ENCODE results near the gene MYLK2.
A peak's percentile ranks its signal among the peaks of the same experiment; 100 is the strongest.
"Not testable (repeated sequence)": the region's sequence is repeated elsewhere in the genome, so short reads cannot be mapped to it uniquely, and the experiment has no call there.

MYLK2 gene

DNA sequence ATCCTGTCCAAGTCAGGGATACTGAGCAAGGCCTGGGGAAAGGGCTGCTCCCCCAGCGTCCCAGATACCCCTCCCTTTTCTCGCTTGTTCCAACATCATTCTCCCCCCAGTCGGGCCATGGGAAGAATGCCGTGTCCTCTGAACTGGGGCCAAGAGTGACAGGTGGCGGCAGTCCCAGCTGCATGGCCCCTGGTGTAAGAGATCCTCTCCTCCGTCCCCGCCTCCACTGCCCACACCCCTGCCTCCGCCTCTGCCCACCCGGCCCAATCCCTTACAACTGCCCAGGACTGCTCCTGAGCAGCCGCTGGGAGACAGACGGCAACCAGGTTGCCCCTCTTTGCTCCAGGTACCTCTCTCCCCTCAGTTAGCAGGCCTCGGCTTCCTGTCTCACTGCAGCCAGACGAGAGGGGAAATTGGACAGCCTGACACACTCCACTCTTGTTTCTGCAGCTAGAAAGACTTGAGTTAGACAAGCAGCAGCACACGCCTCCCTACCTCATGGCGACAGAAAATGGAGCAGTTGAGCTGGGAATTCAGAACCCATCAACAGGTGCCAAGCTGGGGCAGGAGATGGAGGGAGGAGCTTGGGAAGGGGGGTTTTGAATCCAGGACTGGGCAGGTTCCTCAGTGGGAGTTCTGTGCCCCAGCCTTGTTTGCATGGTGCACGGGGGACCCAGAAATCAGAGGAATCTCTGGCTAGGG, at the start of gene MYLK2:
Gene MYLK2 (plus strand): TSS at position 274 of the 702 bp plus-strand sequence. CDS start 225 bp downstream, at position 499.
- DNase-seq: no peak

GRCh38 chr20:31769681-31770080, 49.5 kb upstream of the MYLK2 start:
- DNase-seq: no peak

GRCh38 chr20:31770243-31770642, 48.9 kb upstream of the MYLK2 start:
- DNase-seq: no peak

- no peak for DNase-seq
Measured at GRCh38 chr20:31774408-31774807, 44.7 kb upstream of the MYLK2 start.

- no peak for DNase-seq
Measured at GRCh38 chr20:31780839-31781238, 38.3 kb upstream of the MYLK2 start.

- no peak for DNase-seq
Measured at GRCh38 chr20:31781945-31782344, 37.2 kb upstream of the MYLK2 start.

DNA sequence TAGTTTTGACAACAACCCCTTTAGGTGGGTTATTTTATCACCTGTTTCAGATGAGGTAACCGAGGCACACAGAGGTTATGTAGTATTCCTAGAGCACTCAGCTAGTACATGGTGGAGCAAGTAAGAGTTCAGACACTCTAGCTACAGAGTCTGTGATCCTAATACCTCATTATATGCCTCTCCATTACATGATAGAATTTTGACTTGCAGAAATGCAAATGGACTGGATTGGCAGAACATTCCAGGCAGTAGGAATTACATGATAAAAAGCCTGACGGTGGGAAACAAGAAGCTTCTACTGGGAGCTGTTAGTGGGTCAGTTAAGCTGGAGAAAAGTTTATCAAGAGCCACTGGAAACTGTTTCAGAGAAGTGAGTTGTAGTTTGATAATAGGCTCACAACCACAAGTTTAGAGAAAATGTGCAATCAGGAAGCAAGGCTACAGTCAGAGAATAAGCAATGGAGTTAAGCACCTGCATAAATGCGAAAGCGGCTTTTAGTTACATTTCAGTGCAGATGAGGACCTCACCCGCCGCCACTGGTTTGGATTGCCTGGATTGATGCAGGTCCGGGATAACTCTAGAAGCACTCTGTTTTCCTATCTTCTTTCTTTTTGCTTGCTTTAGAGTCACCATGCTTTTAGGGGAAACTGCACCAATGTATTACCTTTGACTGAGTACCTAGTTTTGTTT, 34.7 kb upstream of the MYLK2 start:
- no peak for DNase-seq

DNA sequence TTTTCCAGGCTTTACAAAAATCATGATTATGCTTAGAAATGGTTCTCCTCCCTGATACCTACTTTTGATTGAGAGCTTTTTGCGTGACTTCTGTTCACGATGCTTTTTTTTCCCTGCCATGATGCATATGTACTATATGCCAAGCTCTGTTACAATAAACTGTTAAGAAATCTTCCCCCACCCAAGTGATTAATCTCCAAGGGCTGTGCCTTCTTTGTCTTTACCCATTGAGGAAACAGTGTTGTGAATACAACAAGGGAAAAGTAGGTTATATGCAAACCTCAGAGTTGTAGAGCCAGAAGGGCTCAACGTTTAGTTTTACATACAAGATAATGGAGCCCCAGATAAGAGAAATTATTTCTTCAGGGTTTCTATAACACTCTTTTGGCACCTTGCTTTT, 34.1 kb upstream of the MYLK2 start:
- DNase-seq: no peak

- DNase-seq: no peak
Measured at GRCh38 chr20:31788578-31788977, 30.6 kb upstream of the MYLK2 start.

- DNase-seq: no peak
Measured at GRCh38 chr20:31790401-31790800, 28.8 kb upstream of the MYLK2 start.

DNA sequence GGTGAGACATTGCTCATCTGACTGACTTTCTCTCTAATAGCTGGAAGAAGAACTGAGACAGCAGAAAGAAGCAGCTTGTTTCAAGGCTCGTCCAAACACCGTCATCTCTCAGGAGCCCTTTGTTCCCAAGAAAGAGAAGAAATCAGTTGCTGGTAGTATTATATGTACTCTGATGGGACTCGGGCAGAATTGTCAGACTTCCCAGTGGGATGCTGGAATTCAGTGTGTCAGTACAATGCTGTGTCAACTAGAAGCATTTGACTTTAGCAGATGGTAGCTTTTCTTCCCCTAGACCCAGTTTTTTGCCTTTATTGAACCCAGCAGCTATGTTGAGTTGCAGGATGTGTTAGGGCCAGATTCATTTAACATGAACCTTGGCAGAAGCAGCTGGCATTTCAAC, 21.8 kb upstream of the MYLK2 start:
- DNase-seq: no peak

DNA sequence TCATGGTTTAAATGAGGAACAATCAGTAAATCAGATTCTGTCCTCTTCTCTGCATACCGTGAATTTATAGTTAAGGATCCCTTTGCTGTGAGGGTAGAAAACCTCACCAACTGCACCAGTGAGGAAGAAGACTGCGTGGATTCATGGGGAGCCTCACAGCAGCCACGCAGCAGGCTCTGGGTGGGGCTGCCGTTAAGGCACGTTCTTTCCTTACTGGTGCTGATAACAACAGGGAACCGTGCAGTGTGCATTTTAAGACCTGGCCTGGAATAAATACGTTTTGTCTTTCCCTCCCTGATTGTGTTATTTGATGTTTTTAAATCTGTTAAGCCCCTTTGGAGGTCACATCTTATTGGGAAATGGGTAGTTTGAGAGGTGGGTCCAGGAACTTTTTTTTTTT, 17.6 kb upstream of the MYLK2 start:
- DNase-seq: no peak

- no peak for DNase-seq
Measured at GRCh38 chr20:31803552-31804291, 15.4 kb upstream of the MYLK2 start.

DNA sequence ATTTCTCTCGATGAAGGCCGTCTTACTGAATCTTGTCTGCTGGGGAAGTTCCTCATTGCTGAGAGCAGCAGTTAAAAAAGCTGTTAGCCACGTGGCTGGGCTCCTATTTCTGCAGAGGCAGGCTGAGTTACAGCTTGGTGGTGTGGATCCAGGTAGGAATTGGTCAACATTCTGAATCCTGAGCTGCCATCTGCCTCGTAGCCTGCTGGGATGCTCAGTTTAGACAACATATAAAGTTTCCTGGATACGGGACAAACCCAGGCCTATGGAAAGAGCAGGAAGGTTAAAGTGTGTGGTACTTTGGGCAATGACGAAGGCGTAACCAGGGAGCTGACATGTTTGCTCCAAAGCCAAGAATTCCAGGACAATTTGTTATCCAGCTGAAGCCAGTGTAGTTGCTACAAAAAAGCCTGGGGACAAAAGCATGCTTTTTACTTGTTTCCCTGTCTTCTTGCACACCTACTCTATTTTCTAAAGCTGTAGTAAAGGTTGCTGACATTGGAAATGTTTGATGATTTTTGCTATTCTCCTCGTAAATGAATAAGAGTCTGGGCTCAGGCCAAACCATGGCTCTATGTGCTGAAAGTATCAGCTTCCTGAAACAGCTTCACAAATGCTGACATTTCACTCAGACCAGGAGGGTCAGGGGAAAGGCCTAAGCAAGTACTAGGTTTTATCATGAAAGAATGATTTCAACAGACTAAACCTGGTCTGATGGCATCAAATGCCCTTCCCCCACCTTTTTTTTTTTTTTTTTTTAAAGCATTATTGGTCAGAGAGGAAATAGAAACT, 12.4 kb upstream of the MYLK2 start:
- peak in 1 of 56 donors; percentile 10 for DNase-seq

DNA sequence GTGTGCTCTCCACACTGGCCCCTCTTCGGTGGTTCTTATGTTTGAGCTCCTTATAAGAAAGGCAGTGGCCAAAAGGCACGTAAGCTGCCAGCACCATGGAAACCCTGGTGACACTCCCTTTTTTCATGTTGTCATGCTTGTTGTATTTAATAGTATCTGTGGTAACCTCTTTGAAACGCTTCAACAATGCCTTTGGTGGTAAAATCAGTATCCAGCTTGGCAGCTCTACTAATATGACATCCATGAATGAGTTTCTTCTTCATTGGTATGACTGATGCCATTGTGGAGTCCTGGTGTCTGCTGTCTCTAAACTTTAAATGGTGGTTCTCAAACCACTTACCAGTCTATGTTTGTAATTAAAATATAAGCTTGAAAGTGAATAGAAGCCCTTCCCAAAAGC, 10.7 kb upstream of the MYLK2 start:
- no peak for DNase-seq

DNA sequence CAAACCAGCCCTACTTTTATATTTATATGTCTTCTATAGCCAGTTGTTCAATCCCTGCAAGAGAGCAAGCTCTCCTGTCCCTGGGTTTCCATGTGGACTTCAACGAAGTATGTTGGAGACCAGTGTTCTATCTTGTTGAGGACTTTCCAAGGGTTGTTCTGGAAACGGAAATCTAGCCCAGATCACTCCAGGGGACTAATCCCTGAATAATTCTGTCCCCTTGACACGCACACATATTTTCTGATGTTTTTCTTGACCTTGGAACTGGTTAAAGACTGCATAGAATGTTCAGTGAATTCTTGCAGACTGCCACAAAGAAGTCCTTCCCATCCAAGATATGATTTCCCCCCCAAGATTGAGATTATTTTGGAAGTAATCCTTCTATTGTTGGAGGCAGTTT, 9.5 kb upstream of the MYLK2 start:
- no peak for DNase-seq

GRCh38 chr20:31811198-31811597, 8.0 kb upstream of the MYLK2 start:
- no peak for DNase-seq

GRCh38 chr20:31811796-31812728, 7.1 kb upstream of the MYLK2 start:
- DNase-seq: no peak

- no peak for DNase-seq
Measured at GRCh38 chr20:31813611-31814010, 5.5 kb upstream of the MYLK2 start.

- DNase-seq: not testable (repeated sequence)
Measured at GRCh38 chr20:31814142-31814541, 5.0 kb upstream of the MYLK2 start.
